WTC11 (cell line): Measurements from ENCODE around the gene SYK. TPM values are rescaled to one million over a fixed set of nuclear protein-coding genes. Genes with fewer than 3 reads are reported as not detected.

ENCODE experiments used
- ATAC-seq: fragments of 200-7000 bp; cut with Tn5 transposase; 2 replicates; pipeline ENCODE4 v1.10.0; 2021; ENCODE audit warnings: mild to moderate bottlenecking, moderate library complexity
- CTCF ChIA-PET: fragments of 300-600 bp; sonication (Branson Sonifier 250); formaldehyde crosslinking; loops from one replicate; lab custom pipeline; 2021; ENCODE audit warnings: antibody characterized with exemption; lab: Charles Lee
- POLR2A ChIA-PET: fragments of 350-600 bp; sonication (Branson Sonifier 250); formaldehyde crosslinking; loops from one replicate; lab custom pipeline; 2021; ENCODE audit warnings: antibody characterized with exemption; lab: Charles Lee
- DNase-seq: peaks from one replicate; pipeline ENCODE4 v3.0.0; 2021; ENCODE audit warnings: low spot score
- H3K27ac Mint-ChIP-seq: 2 replicates; pipeline ENCODE4 v1.8.0; 2021; ENCODE audit warnings: mixed read lengths
- H3K27me3 Mint-ChIP-seq: 2 replicates; pipeline ENCODE4 v1.8.0; 2021; ENCODE audit warnings: low read depth, mild to moderate bottlenecking, moderate library complexity, mixed read lengths
- H3K36me3 Mint-ChIP-seq: 2 replicates; pipeline ENCODE4 v1.8.0; 2021; ENCODE audit warnings: mixed read lengths
- H3K4me1 Mint-ChIP-seq: 2 replicates; pipeline ENCODE4 v1.8.0; 2022; ENCODE audit warnings: mixed read lengths
- H3K4me3 Mint-ChIP-seq: 2 replicates; pipeline ENCODE4 v1.8.0; 2021; ENCODE audit warnings: mild to moderate bottlenecking, moderate library complexity, mixed read lengths
- H3K9me3 Mint-ChIP-seq: 2 replicates; pipeline ENCODE4 v1.8.0; 2021; ENCODE audit warnings: mixed read lengths
- ATF1 ChIP-seq: sonication (generic); formaldehyde crosslinking; IDR thresholded peaks from 2 replicates; pipeline ENCODE4 v1.8.1; 2023; ENCODE audit warnings: mild to moderate bottlenecking, moderate library complexity, missing genetic modification reagents
- CBFB ChIP-seq: sonication (generic); formaldehyde crosslinking; IDR thresholded peaks from 2 replicates; pipeline ENCODE4 v1.8.1; 2022; ENCODE audit warnings: mild to moderate bottlenecking, low read depth, missing genetic modification reagents
- CREM ChIP-seq: sonication (generic); formaldehyde crosslinking; IDR thresholded peaks from 2 replicates; pipeline ENCODE4 v1.8.1; 2022; ENCODE audit warnings: mild to moderate bottlenecking, missing genetic modification reagents, moderate library complexity
- ELF4 ChIP-seq: sonication (generic); formaldehyde crosslinking; IDR thresholded peaks from 2 replicates; pipeline ENCODE4 v1.8.1; 2022; ENCODE audit warnings: low read depth, mild to moderate bottlenecking, moderate library complexity, missing genetic modification reagents
- FOXK1 ChIP-seq: sonication (generic); formaldehyde crosslinking; IDR thresholded peaks from 2 replicates; pipeline ENCODE4 v1.8.0; 2022; ENCODE audit warnings: mild to moderate bottlenecking, moderate library complexity, missing genetic modification reagents
- GABPB1 ChIP-seq: sonication (generic); formaldehyde crosslinking; IDR thresholded peaks from 2 replicates; pipeline ENCODE4 v1.8.1; 2023; ENCODE audit warnings: mild to moderate bottlenecking, missing genetic modification reagents
- HMGA2 ChIP-seq: fragments of 250-450 bp; sonication (Bioruptor Pico); IDR thresholded peaks from 2 replicates; pipeline ENCODE4 v1.4.0; 2021; ENCODE audit warnings: mild to moderate bottlenecking, moderate library complexity
- MXD4 ChIP-seq: fragments of 250-450 bp; sonication (Bioruptor Pico); IDR thresholded peaks from 2 replicates; pipeline ENCODE4 v1.8.0; 2021; ENCODE audit warnings: mild to moderate bottlenecking, moderate library complexity, borderline replicate concordance
- NFATC4 ChIP-seq: fragments of 250-450 bp; sonication (Bioruptor Pico); IDR thresholded peaks from 2 replicates; pipeline ENCODE4 v1.9.0; 2021; ENCODE audit warnings: mild to moderate bottlenecking
- NFYB ChIP-seq: sonication (generic); formaldehyde crosslinking; conservative IDR thresholded peaks from 2 replicates; pipeline ENCODE4 v1.8.0; 2022; ENCODE audit warnings: low read depth, missing genetic modification reagents
- RORB ChIP-seq: fragments of 250-450 bp; sonication (Bioruptor Pico); IDR thresholded peaks from 2 replicates; pipeline ENCODE4 v1.9.0; 2021; ENCODE audit warnings: mild to moderate bottlenecking
- TP53 ChIP-seq: sonication (generic); formaldehyde crosslinking; IDR thresholded peaks from 2 replicates; pipeline ENCODE4 v1.8.1; 2023; ENCODE audit warnings: mild to moderate bottlenecking, missing genetic modification reagents
- ZNF138 ChIP-seq: sonication (generic); formaldehyde crosslinking; conservative IDR thresholded peaks from 2 replicates; pipeline ENCODE4 v1.8.1; 2022; ENCODE audit warnings: mild to moderate bottlenecking, moderate library complexity, missing genetic modification reagents
- ZNF423 ChIP-seq: fragments of 250-450 bp; sonication (Bioruptor Pico); IDR thresholded peaks from 2 replicates; pipeline ENCODE4 v2.1.2; 2022; ENCODE audit warnings: mild to moderate bottlenecking, moderate library complexity
- total RNA-seq: library from RNA; stranded (reverse); gene quantifications from 3 replicates; pipeline ENCODE4 v1.2.3, GENCODE V29; 2021
- TF ChIP-seq, protein P1 (sequence below): sonication (generic); formaldehyde crosslinking; IDR thresholded peaks from 2 replicates; pipeline ENCODE4 v1.8.1; 2022; ENCODE audit warnings: missing genetic modification reagents, borderline replicate concordance
- TF ChIP-seq, protein P2 (sequence below): sonication (generic); formaldehyde crosslinking; IDR thresholded peaks from 2 replicates; pipeline ENCODE4 v1.8.0; 2022; ENCODE audit warnings: mild to moderate bottlenecking, missing genetic modification reagents
- TF ChIP-seq, protein P3 (sequence below): fragments of 200-600 bp; IDR thresholded peaks from 2 replicates; pipeline ENCODE4 v1.8.0; 2022; ENCODE audit warnings: antibody characterized with exemption
- TF ChIP-seq, protein P4 (sequence below): sonication (generic); formaldehyde crosslinking; IDR thresholded peaks from 2 replicates; pipeline ENCODE4 v1.8.1; 2023; ENCODE audit warnings: mild to moderate bottlenecking, missing genetic modification reagents, moderate library complexity
- TF ChIP-seq, protein P5 (sequence below): sonication (generic); formaldehyde crosslinking; IDR thresholded peaks from 2 replicates; pipeline ENCODE4 v1.8.1; 2023; ENCODE audit warnings: mild to moderate bottlenecking, missing genetic modification reagents

SYK gene
- total RNA-seq, 1 experiment from 2014 or later: 7.4 TPM

DNA sequence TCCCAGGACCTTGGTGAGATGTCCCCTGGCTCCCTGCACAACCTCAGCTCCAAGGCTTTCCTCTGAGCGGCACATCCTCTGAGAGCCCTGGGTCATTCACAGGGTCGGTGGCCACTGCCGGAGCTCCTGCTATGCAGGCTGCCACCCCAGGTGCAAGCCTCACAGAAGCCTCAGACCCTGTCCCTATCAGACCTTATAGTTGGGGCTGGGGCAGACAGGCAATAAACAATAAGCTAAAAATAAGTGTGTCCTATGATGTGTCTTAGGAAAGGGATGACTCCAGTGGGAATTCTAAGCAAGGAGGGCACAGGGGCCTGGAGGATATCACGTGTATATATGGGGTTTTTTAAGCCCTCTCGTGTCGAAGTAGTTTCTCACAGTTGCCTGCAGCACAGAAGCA lies 91.3 kb downstream of the SYK start:
- Mint-ChIP-seq H3K36me3 (no peaks in the 10 kb centered on the region), H3K27ac (0 out of 2 replicates have a peak overlapping the region, but pooled peaks have one; percentile 30)

DNA sequence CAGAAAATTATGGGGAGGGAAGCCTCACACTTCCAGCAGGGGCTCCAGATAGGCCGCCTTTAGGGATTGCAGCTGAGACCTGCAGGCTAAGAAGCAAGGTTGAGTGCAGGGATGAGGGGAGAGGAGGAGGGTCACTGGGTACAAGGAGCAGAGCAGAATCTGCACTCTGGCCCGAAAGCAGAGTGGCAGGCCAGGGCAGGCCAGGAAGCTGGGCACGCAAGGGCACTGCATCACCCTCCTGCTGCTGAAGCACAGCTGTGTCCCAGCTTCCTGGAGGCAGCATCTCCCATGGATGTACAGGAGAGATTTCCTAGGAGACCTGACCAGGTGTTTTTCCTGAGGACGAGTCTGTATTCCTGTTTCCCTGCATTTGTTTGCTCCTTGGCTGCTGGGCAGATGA lies 92.1 kb downstream of the SYK start:
- DNase-seq: no peak
- H3K27me3 Mint-ChIP-seq: no peaks in the 10 kb centered on the region
- TF ChIP-seq ZNF138: no peak
- TF ChIP-seq CREM (CRISPR knock-in tag): no peak
- TF ChIP-seq ELF4: no peak
- TF ChIP-seq, all 79 proteins: peak for 0
- Mint-ChIP-seq H3K9me3 (no peaks in the 10 kb centered on the region), H3K27ac (no peak overlapping the region), H3K36me3 (no peaks in the 10 kb centered on the region), H3K4me1 (peaks cover 73% of the 10 kb centered on the region), H3K4me3 (no peak overlapping the region)
- no peak for ATAC-seq
- CTCF ChIA-PET: interaction anchor here (2.0 kb wide), 1 partner anchor 22 kb away, joined by 10 read pairs; no protein-coding TSS in a partner anchor
- POLR2A ChIA-PET: no interaction called here

More for the DNA sequence above, 91.3 kb downstream of the SYK start:
- H3K4me1 Mint-ChIP-seq: peaks cover 79% of the 10 kb centered on the region
- no peaks in the 10 kb centered on the region for H3K9me3 Mint-ChIP-seq
- no peak for DNase-seq
- TF ChIP-seq RORB (no peak), ZNF138 (no peak), TP53 (CRISPR knock-in tag) (no peak), NFATC4 (no peak), FOXK1 (CRISPR knock-in tag) (no peak), ATF1 (CRISPR knock-in tag) (no peak), HMGA2 (CRISPR knock-in tag) (no peak)
- TF ChIP-seq, protein P1, sequence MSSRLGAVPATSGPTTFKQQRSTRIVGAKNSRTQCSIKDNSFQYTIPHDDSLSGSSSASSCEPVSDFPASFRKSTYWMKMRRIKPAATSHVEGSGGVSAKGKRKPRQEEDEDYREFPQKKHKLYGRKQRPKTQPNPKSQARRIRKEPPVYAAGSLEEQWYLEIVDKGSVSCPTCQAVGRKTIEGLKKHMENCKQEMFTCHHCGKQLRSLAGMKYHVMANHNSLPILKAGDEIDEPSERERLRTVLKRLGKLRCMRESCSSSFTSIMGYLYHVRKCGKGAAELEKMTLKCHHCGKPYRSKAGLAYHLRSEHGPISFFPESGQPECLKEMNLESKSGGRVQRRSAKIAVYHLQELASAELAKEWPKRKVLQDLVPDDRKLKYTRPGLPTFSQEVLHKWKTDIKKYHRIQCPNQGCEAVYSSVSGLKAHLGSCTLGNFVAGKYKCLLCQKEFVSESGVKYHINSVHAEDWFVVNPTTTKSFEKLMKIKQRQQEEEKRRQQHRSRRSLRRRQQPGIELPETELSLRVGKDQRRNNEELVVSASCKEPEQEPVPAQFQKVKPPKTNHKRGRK (CRISPR knock-in tag): no peak
- TF ChIP-seq, protein P2, sequence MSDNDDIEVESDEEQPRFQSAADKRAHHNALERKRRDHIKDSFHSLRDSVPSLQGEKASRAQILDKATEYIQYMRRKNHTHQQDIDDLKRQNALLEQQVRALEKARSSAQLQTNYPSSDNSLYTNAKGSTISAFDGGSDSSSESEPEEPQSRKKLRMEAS (CRISPR knock-in tag): no peak
- CTCF ChIA-PET: interaction anchor here (2.0 kb wide), 1 partner anchor 22 kb away, joined by 10 read pairs; no protein-coding TSS in a partner anchor
- POLR2A ChIA-PET: interaction anchor here (0.6 kb wide), 1 partner anchor 745 kb away, joined by 3 read pairs; no protein-coding TSS in a partner anchor
- H3K27me3 Mint-ChIP-seq: no peaks in the 10 kb centered on the region; the same call in 1 of the 2 replicates
- ATAC-seq: no peak
- H3K4me3 Mint-ChIP-seq: no peak overlapping the region

DNA sequence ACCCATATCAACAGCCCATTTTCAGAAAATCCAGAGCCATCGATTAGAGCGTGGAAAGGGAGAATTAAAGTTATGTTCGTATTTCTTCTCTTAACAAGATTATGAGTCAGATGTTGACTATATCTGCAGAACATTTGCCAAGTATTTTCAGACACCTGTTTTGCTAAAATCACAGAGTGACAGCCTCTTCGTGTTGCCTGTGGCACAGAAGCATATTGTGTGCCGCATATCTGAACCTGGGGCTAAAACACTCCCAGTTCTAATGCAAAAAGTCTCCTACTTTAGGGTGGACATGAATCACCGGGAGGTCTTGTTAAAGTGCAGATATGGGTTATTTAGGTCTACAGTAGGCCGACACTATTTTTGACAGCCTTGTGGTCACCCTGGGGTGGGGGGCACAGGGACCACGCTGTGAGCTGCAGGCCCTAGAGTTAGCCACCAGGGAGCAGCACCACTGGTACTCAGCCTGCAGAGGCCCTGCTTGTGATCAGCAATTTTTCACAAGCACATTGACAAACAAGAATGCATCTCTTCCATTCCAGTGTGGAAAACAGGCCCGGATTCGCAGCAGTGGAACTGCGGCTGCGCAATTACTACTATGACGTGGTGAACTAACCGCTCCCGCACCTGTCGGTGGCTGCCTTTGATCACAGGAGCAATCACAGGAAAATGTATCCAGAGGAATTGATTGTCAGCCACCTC lies 93.5 kb downstream of the SYK start:
- Mint-ChIP-seq H3K9me3 (peaks cover 3% of the 10 kb centered on the region; the same call in 1 of the 2 replicates), H3K27me3 (no peaks in the 10 kb centered on the region), H3K4me3 (no peak overlapping the region), H3K27ac (no peak overlapping the region), H3K36me3 (no peaks in the 10 kb centered on the region), H3K4me1 (peaks cover 58% of the 10 kb centered on the region)
- no peak for TF ChIP-seq MXD4 (CRISPR knock-in tag)
- TF ChIP-seq, protein P3, sequence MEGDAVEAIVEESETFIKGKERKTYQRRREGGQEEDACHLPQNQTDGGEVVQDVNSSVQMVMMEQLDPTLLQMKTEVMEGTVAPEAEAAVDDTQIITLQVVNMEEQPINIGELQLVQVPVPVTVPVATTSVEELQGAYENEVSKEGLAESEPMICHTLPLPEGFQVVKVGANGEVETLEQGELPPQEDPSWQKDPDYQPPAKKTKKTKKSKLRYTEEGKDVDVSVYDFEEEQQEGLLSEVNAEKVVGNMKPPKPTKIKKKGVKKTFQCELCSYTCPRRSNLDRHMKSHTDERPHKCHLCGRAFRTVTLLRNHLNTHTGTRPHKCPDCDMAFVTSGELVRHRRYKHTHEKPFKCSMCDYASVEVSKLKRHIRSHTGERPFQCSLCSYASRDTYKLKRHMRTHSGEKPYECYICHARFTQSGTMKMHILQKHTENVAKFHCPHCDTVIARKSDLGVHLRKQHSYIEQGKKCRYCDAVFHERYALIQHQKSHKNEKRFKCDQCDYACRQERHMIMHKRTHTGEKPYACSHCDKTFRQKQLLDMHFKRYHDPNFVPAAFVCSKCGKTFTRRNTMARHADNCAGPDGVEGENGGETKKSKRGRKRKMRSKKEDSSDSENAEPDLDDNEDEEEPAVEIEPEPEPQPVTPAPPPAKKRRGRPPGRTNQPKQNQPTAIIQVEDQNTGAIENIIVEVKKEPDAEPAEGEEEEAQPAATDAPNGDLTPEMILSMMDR: peak; percentile 64
- peak; percentile 97 for TF ChIP-seq ZNF423 (CRISPR knock-in tag)
- TF ChIP-seq CBFB (CRISPR knock-in tag): no peak
- TF ChIP-seq, protein P4, sequence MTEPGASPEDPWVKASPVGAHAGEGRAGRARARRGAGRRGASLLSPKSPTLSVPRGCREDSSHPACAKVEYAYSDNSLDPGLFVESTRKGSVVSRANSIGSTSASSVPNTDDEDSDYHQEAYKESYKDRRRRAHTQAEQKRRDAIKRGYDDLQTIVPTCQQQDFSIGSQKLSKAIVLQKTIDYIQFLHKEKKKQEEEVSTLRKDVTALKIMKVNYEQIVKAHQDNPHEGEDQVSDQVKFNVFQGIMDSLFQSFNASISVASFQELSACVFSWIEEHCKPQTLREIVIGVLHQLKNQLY: no peak
- TF ChIP-seq GABPB1: no peak
- TF ChIP-seq NFYB (CRISPR knock-in tag): no peak
- TF ChIP-seq, protein P5, sequence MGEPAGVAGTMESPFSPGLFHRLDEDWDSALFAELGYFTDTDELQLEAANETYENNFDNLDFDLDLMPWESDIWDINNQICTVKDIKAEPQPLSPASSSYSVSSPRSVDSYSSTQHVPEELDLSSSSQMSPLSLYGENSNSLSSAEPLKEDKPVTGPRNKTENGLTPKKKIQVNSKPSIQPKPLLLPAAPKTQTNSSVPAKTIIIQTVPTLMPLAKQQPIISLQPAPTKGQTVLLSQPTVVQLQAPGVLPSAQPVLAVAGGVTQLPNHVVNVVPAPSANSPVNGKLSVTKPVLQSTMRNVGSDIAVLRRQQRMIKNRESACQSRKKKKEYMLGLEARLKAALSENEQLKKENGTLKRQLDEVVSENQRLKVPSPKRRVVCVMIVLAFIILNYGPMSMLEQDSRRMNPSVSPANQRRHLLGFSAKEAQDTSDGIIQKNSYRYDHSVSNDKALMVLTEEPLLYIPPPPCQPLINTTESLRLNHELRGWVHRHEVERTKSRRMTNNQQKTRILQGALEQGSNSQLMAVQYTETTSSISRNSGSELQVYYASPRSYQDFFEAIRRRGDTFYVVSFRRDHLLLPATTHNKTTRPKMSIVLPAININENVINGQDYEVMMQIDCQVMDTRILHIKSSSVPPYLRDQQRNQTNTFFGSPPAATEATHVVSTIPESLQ (CRISPR knock-in tag): no peak
- CTCF ChIA-PET: interaction anchor here (0.6 to 2.3 kb wide), 2 partner anchors 21 to 94 kb away, joined by 3 to 19 read pairs; partner anchors contain the start of gene SYK
- DNase-seq: peak; percentile 49
- ATAC-seq: 0 out of 2 replicates have a peak, but pooled peaks have one; percentile 12
- POLR2A ChIA-PET: no interaction called here
